HG02938 (cell line): ENCODE measurements around the gene EIF3F.

Experiments used
- ATAC-seq: cut with Tn5 transposase; IDR thresholded peaks from one replicate; pipeline ENCODE4 v1.9.1; 2021; ENCODE audit warnings: mild to moderate bottlenecking, moderate library complexity; ENCODE audit not compliant: unreplicated experiment

EIF3F gene

DNA sequence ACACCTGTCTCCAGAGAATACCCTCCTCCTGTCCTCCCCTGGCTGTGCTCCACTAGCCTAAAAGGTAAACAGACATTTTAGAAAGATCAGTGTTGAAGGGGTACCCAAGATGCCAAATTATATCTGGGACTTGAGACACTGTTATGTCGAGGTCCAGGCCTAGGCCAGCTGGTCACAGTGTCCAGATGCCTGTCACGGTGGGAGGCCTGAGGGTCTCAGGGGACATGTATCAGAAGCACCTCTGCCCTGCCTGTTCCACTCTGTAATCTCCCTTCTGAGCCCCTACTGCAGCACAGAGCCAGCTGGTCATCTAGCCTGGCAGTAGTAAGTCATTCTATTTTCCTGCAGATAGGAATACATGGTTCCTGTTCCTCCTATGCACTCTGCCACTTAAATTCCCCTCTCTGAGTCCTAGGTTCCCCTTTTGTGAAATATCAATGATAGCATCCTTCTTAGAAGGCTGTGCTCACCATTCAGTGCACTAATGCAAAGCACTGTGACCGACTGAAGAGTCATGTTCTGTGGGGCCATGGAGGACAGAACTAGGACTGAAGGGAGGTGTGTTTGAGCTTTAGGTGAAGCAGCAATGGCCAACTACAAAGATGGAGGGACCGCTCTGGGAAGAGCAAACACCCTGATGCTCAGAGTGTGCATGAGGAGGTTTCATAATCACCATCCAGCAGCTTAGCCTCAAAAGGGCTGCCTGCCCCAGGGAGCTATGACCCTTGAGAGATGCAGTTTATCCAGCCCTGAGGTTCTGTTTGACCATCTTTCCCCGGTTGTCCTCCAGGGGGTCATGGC lies 49.1 kb downstream of the EIF3F start:
- ATAC-seq: no peak

DNA sequence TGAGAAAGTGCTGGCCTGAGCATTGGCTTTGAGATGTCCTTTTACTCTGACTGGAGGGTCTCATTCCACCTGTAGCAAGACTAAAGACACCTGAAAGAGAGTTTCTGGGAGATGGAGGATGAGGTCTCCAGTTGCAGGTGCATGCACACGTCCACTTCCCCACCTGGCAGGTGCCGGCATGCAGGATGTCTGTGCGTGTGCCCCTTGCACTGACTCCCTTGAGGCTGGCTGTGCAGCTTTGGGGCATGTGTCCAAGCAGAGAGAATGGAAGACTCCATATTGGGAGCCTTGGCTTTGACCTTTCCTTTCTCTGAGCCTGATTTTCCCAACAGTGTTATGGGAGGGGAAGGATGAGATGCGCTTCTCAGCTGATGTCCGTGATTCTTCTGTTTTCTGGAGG lies 49.8 kb downstream of the EIF3F start:
- no peak for ATAC-seq

DNA sequence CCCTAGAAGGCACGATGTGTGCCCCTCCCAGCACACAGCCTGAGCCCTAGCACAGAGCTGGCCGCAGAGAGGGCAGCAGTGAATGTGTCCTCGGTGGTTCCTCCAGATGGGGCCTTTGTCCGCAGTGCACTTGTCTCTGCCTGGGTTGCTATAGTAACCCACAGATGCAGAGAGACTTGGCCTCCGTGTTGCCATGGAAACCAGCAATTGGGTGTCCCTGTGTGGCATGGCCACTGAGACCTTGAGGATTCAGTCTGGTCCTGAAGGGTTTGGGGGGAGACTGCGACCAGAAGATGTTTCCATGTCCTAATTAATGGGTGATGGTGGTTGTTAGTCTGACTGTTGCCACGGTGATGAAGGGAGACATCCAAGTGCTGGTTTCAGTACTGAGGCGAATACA lies 51.3 kb downstream of the EIF3F start:
- ATAC-seq: no peak

DNA sequence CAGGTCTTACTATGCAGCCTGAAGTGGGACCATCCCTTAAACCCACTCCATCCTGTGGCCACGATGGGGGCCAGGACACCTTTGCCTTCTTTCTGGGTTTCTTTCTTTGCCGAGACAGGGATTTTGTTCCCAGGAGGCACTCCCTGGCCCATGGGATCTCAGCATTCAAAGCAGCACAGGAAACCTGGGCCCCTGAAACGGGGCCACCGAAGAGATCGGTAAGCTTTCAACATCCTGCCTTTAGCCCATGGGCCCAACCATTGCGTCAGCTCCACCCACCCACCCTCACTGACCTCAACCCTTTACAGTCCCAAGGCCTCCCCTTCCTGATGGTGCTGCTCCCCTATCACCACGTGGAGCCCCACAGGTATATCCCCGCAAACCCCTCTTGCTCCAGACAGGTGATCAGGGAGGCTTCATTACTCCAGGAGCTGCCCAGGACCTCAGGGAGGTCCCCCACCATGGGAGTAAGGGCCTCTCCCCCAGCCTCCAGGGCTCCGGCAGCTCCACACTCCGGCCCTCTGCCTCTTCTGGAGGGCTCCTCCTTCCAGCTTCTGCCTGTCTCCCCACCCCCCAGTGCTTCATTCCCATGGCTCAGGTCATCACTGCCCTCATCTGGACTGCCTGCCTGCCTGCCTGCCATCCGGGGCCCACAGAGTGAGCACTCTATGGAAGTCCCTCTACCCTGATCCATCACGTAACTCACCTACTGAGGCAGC lies 51.8 kb downstream of the EIF3F start:
- ATAC-seq: no peak

DNA sequence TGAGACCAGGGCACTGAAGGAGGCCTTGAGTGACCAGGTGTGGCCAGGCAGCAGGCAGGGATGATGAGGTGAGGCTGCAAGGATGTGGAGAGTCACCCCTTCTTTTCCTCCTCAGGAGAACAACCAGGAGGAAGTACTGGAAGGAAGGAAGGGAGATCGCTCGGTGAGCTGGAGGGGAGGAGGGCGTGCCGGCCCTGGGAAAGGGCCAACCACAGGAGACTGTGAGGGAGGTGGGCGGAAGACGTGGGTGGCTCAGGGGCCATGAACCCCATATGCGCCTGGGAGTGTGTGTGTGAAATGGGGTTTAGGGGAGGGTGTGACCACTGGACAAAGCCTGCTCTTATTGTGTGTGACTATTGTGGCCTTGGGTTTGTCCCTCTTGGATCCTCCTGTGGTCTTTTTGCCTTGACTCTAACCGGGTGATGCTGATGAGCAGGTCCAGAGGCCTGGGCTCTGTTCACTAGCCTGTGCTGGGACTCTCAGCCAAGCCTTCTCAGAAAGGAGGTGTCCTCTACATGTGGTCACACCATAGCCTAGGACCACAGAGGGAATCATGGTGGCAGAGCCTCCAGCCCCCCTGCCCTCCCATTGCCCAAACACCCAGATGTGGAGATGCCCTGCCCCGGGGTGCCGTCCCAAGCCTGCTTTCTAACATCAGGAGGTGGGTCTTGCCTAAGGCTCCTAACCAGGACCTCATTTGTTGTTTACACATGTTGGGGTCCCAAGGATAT lies 52.6 kb downstream of the EIF3F start:
- ATAC-seq: no peak

DNA sequence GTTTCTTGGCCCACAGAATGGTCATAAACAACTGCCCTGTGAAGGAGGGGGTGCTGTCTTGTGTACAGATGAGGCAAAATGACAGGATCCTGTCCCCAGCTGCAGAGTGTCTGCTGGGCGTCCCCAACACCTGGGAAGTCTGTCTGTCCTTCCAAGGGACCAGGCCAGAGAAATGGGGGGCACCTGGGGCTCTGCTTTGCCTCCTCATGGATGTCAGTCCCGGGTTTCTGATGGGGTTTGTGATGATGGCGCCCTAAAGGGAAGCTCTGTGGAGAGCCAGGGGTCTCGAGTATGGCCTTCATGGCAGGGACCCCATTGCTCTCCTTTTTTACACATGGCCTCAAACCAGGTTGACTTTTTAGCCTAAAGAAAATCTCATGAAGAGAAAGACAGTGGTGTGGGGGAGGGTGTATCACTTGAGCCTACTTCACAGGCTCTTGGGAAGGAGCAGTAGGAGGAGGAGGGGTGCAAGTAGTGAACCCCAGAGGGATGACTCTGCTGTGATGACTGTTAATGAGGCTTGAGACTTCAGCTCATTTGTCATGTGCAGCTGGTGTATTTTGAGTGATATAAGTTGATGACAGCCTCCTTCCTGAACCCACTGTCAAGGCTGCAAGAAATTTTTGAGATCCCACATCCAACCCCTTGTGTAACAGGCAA lies 53.3 kb downstream of the EIF3F start:
- ATAC-seq: no peak

DNA sequence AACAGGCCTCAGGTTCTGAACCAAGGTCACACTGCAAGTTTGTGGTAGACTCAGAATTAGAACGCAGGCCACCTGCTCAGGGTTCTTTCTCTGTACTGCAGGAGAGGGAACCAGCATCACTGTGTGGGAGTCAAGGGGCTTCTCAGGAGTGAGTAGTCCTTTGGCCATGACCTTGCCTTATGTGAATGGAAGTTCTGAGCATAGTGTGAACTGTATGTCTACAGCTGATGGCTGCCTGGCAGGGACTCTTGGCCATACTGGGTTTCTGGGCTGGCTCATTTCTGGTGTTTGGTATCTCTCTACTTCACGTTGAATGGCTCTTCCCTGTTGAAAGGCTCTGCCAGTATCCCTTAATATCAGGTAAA lies 53.8 kb downstream of the EIF3F start:
- ATAC-seq: no peak

DNA sequence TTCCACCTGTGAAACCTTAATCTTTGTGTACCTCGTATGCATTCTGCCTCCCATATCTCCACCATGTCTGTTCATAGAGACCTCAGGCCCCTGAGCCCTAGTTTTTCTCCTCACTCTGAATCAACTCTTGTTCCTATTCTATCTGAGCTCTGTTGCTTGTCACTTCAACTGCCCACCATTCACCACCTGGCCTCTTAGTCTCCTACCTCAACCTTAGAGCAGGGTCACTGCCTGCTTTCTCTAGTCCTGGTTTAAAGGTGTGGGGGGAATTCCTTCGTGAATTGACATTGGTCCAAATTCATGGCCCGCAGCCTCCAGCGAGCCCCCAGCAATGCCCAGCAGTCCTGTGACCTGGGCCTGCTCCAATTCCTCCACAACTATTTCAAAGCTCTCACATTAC lies 54.4 kb downstream of the EIF3F start:
- ATAC-seq: no peak

DNA sequence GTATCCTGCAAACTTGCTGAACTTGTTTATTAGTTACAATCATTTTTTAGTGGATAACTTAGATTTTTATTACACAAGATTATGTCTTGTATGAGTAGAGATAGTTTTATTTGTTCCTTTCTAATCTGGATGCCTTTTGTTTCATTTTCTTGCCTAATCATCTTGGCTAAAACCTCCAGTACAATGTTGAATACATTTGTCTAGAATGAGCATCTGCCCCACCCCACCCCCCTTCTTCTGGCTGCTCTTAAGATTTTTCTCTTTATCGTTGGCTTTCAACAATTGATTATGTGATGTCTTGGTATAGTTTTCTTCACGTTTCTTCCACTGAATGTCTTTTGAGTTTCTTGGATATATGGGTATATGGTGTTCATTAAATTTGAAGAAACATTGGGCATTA lies 56.6 kb downstream of the EIF3F start:
- ATAC-seq: no peak

DNA sequence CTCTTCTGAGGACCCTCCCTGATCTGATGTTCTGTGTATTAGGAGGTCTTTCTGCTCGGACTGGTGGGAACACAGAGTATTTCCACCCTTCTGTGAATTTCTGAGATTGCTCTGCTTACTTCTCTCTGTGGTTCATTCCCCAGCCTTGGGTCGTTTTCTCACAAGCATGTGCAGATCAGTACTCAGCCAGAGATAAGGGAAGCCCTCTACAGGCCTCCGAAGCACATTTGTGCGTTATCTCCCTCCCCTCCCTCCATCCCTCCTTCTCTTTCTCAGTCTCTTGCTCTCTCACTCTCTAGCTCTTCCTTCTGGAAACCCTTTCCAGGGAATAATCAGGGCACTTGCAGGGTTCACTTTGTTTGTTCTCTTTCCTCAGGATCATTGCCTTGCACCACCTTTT lies 58.7 kb downstream of the EIF3F start:
- no peak for ATAC-seq

DNA sequence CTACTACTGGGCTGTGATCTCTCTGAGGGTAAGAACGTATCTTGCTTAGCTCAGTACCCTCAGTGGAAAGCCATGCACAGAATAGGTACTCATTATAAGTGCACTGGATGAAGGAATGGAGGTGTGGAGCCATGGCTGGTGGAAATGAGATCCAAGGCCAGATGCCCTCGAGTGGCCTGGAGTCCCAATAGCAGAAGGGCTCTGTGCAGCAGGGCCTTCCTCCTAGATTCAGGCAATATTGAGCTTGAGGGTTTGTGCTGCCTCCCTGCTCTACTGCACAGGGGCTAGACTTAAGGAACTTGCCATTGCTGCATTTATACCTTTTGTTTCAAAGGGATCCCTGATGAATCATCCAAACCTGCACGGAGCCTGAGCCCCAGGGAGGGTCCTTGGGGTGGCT lies 60.2 kb downstream of the EIF3F start:
- no peak for ATAC-seq

DNA sequence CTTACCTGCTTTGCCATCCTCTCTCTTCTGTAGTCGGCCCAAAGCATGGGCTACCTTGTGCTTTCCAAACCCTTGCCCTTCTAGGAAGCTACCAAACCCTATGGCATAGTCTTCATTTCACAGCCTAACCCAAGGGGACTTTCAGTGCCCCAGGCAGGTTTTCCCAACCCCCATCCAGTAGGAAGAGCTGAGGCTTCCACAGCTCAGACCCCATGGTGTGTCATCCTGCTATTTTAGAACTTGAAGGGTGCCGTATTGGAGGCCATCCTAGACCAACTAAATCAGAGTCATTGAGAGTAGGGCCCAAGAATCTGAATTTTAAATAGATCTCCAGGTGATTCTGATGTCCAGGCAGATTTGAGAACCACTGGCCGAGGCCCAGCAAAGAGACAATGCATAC lies 61.9 kb downstream of the EIF3F start:
- no peak for ATAC-seq
